HCT116 (cell line): ENCODE results near the gene TCERG1L. TPM values are rescaled to one million over a fixed set of nuclear protein-coding genes. Genes with fewer than 3 reads are reported as not detected.

Experiments
- ATAC-seq: fragments of 200-7000 bp; cut with Tn5 transposase; 2 replicates; pipeline ENCODE4 v1.9.1; 2020; ENCODE audit warnings: mild to moderate bottlenecking, moderate library complexity
- BruUV-seq: library from RNA; stranded (reverse); fragments of 400-500 nt; replicated peaks from 2 replicates; lab custom pipeline; 2021; lab: Mats Ljungman, UMichigan
- CTCF ChIA-PET: fragments of 300-600 bp; sonication (Branson Sonifier 250); formaldehyde crosslinking; loops from one replicate; lab custom pipeline; 2021; ENCODE audit warnings: antibody characterized with exemption; lab: Charles Lee
- POLR2A ChIA-PET: fragments of 300-600, 350-600 bp; sonication (Branson Sonifier 250); formaldehyde crosslinking; loops from one replicate; lab custom pipeline; 2021; ENCODE audit warnings: antibody characterized with exemption; lab: Charles Lee
- RAD21 ChIA-PET, 2 experiments: fragments of 300-600 bp; sonication (Branson Sonifier 250); formaldehyde crosslinking; loops; one replicate each; lab custom pipeline; 2023; ENCODE audit warnings: low total read pairs in 2 of 2; ENCODE audit not compliant: uncharacterized antibody in 2 of 2, unreplicated experiment in 2 of 2, low non-redundant PET in 1 of 2; lab: Charles Lee
- DNase-seq: peaks from one replicate; pipeline ENCODE4 v3.0.0-alpha.2; 2010; ENCODE audit warnings: low read depth, low spot score
- H2AFZ ChIP-seq: fragments of 200-600 bp; shearing (Covaris generic), sonication (generic); 2 replicates; pipeline ENCODE4 v1.6.1; 2017; ENCODE audit warnings: low read depth, mixed run types, mixed read lengths, antibody characterized with exemption, low read length; ENCODE audit not compliant: poor library complexity, severe bottlenecking
- H3K27ac ChIP-seq: 2 replicates; pipeline ENCODE4 v1.5.1; 2012; ENCODE audit warnings: low read depth, low read length
- H3K27me3 ChIP-seq: fragments of 200-600 bp; sonication (generic); 2 replicates; pipeline ENCODE4 v1.6.1; 2016; ENCODE audit warnings: mixed run types, low read length, mixed read lengths; ENCODE audit not compliant: insufficient read depth
- H3K36me3 ChIP-seq, 2 experiments: fragments of 200-500 bp in 1 of 2; fragments of 200-600 bp in 1 of 2; sonication (Bioruptor generic) in 1 of 2; sonication (generic) in 1 of 2; 2 replicates each; pipeline versions ENCODE4 v1.5.1 to v1.6.1; 2014 to 2016; ENCODE audit warnings: low read length in 2 of 2, inconsistent platforms in 1 of 2, mixed read lengths in 1 of 2, mixed run types in 1 of 2; ENCODE audit not compliant: insufficient read depth in 2 of 2, control insufficient read depth in 1 of 2
- H3K4me1 ChIP-seq, 2 experiments: fragments of 200-600 bp in 1 of 2; sonication (generic) in 1 of 2; 2 replicates each; pipeline versions ENCODE4 v1.5.1 to v1.6.1; 2012 to 2017; ENCODE audit warnings: low read length in 2 of 2, inconsistent platforms in 1 of 2, mild to moderate bottlenecking in 1 of 2, mixed read lengths in 1 of 2, mixed run types in 1 of 2, moderate library complexity in 1 of 2; ENCODE audit not compliant: insufficient read depth in 2 of 2, control insufficient read depth in 1 of 2
- H3K4me2 ChIP-seq: fragments of 200-600 bp; sonication (generic); 2 replicates; pipeline ENCODE4 v1.6.1; 2017; ENCODE audit warnings: mixed run types, low read length, mixed read lengths
- H3K4me3 ChIP-seq, 2 experiments: fragments of 200-600 bp in 1 of 2; sonication (generic) in 1 of 2; replicated peaks in 1 of 2; 2 replicates each; pipeline ENCODE4 v1.5.1; 2011 to 2016; ENCODE audit warnings: low read length in 2 of 2, control low read depth in 1 of 2, low read depth in 1 of 2, mild to moderate bottlenecking in 1 of 2, mixed read lengths in 1 of 2, mixed run types in 1 of 2
- H3K79me2 ChIP-seq: fragments of 200-600 bp; sonication (generic); 2 replicates; pipeline ENCODE4 v1.6.1; 2017; ENCODE audit warnings: mild to moderate bottlenecking, mixed run types, low read length, moderate library complexity, mixed read lengths; ENCODE audit not compliant: insufficient read depth
- H3K9ac ChIP-seq: fragments of 200-600 bp; sonication (generic); 2 replicates; pipeline ENCODE4 v1.6.1; 2016; ENCODE audit warnings: low read length, mixed read lengths
- H3K9me2 ChIP-seq: fragments of 200-600 bp; sonication (generic), shearing (Covaris generic); 2 replicates; pipeline ENCODE4 v1.6.1; 2017; ENCODE audit warnings: mixed run types, mild to moderate bottlenecking, moderate library complexity; ENCODE audit not compliant: insufficient read depth
- H3K9me3 ChIP-seq, 2 experiments: fragments of 200-500 bp in 1 of 2; fragments of 200-600 bp in 1 of 2; sonication (Bioruptor generic) in 1 of 2; sonication (generic) in 1 of 2; 2 replicates each; pipeline ENCODE4 v1.6.1; 2014 to 2017; ENCODE audit warnings: low read length in 2 of 2, mixed read lengths in 2 of 2, inconsistent platforms in 1 of 2, low read depth in 1 of 2, mild to moderate bottlenecking in 1 of 2, mixed run types in 1 of 2, moderate library complexity in 1 of 2; ENCODE audit not compliant: control insufficient read depth in 1 of 2, insufficient read depth in 1 of 2
- H4K20me1 ChIP-seq: fragments of 200-600 bp; sonication (generic), shearing (Covaris generic); 2 replicates; pipeline ENCODE4 v1.6.1; 2017; ENCODE audit warnings: mixed run types, mild to moderate bottlenecking, moderate library complexity; ENCODE audit not compliant: insufficient read depth
- ATF3 ChIP-seq: IDR thresholded peaks from 2 replicates; pipeline ENCODE4 v1.6.1; 2012
- CEBPB ChIP-seq: IDR thresholded peaks from 2 replicates; pipeline ENCODE4 v1.6.1; 2012; ENCODE audit warnings: low read depth
- CTCF ChIP-seq, 3 experiments: fragments of 200-600 bp in 1 of 3; sonication (generic) in 1 of 3; IDR thresholded peaks in 2 of 3; conservative IDR thresholded peaks in 1 of 3; 2 replicates each; pipeline ENCODE4 v1.5.1; 2012 to 2017; ENCODE audit warnings: low read depth in 2 of 3, low read length in 2 of 3, antibody characterized with exemption in 1 of 3, borderline replicate concordance in 1 of 3, control low read depth in 1 of 3, mild to moderate bottlenecking in 1 of 3, mixed read lengths in 1 of 3, mixed run types in 1 of 3, moderate library complexity in 1 of 3; ENCODE audit not compliant: insufficient read depth in 1 of 3
- EGR1 ChIP-seq: IDR thresholded peaks from 2 replicates; pipeline ENCODE4 v1.6.1; 2012; ENCODE audit warnings: low read depth
- ELF1 ChIP-seq: IDR thresholded peaks from 2 replicates; pipeline ENCODE4 v1.6.1; 2012; ENCODE audit warnings: low read depth, borderline replicate concordance
- EZH2 ChIP-seq: fragments of 200-600 bp; sonication (generic); IDR thresholded peaks from 2 replicates; pipeline ENCODE4 v1.6.1; 2017; ENCODE audit warnings: antibody characterized with exemption, mixed run types
- JUND ChIP-seq: IDR thresholded peaks from 2 replicates; pipeline ENCODE4 v1.6.1; 2012
- MAX ChIP-seq: IDR thresholded peaks from 2 replicates; pipeline ENCODE4 v1.6.1; 2012
- POLR2A ChIP-seq: IDR thresholded peaks from 2 replicates; pipeline ENCODE4 v1.7.0; 2011; ENCODE audit warnings: borderline replicate concordance; ENCODE audit not compliant: insufficient read depth, insufficient read length; ENCODE audit errors: extremely low read depth
- POLR2AphosphoS5 ChIP-seq: IDR thresholded peaks from 2 replicates; pipeline ENCODE4 v1.6.1; 2011; ENCODE audit warnings: mild to moderate bottlenecking, low read depth, low read length, moderate library complexity
- RAD21 ChIP-seq: IDR thresholded peaks from 2 replicates; pipeline ENCODE4 v1.6.1; 2012; ENCODE audit warnings: low read depth, mild to moderate bottlenecking
- SIN3A ChIP-seq: IDR thresholded peaks from 2 replicates; pipeline ENCODE4 v1.6.1; 2012; ENCODE audit warnings: low read depth
- SP1 ChIP-seq: IDR thresholded peaks from 2 replicates; pipeline ENCODE4 v1.6.1; 2012; ENCODE audit warnings: low read depth
- SRF ChIP-seq: IDR thresholded peaks from 2 replicates; pipeline ENCODE4 v1.6.1; 2012; ENCODE audit warnings: low read depth
- TCF7L2 ChIP-seq: IDR thresholded peaks from 2 replicates; pipeline ENCODE4 v1.7.0; 2011; ENCODE audit warnings: borderline replicate concordance, inconsistent platforms; ENCODE audit not compliant: insufficient read depth, insufficient read length; ENCODE audit errors: extremely low read depth
- ZBTB33 ChIP-seq: IDR thresholded peaks from 2 replicates; pipeline ENCODE4 v1.6.1; 2011; ENCODE audit warnings: mild to moderate bottlenecking, low read length, moderate library complexity; ENCODE audit not compliant: insufficient replicate concordance; ENCODE audit errors: extremely low read depth
- intact Hi-C: fragments of 100-400 bp; cut with micrococcal nuclease; formaldehyde crosslinking; loops from 2 replicates; pipeline ENCODE4 v1.10.0; 2022
- total RNA-seq: library from RNA; stranded (reverse); gene quantifications from one replicate; pipeline ENCODE4 v1.2.1, GENCODE V29; 2021; ENCODE audit not compliant: unreplicated experiment
- TF ChIP-seq, protein P1 (sequence below): IDR thresholded peaks from 2 replicates; pipeline ENCODE4 v1.6.1; 2012; ENCODE audit warnings: low read depth

The TCERG1L gene
- total RNA-seq, 1 experiment from 2014 or later, result not detected

DNA sequence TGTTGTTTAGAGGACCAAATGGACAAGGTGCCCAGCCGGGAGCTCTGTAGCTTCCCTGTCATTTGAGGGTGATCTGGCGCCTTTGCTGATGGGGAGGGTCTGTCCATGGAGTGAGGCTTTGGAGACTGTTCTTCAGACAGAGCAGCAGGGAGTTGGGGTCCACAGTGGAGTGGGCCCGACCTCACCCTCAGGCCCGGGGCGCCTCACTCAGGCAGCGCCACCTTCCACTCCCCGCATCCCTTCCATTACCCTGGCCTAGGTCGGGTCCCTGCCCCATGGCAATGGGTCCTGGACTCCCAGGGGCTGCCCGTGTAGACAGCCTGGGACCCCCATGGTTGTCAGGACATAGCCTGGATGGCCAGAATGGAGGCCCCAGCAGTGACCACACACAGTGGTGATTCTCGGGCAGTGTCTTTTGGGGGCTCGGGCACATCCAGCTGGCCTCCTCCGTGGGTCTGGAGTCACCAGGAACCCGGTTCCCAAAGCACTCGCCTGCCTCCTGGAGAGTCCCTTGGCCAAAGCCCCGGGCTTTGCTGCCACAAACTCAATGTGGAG lies 38.5 kb downstream of the TCERG1L start:
- Histone ChIP-seq H3K9ac (no peak overlapping the region), H3K79me2 (no peaks in the 10 kb centered on the region), H3K9me2 (no peaks in the 10 kb centered on the region), H3K27me3 (no peaks in the 10 kb centered on the region), H2AFZ (no peak overlapping the region), H3K4me1 (no peaks in the 10 kb centered on the region), H3K36me3 (no peaks in the 10 kb centered on the region), H3K27ac (no peak overlapping the region), H3K4me3 (no peak overlapping the region), H4K20me1 (no peaks in the 10 kb centered on the region), H3K4me2 (no peak overlapping the region), H3K9me3 (no peaks in the 10 kb centered on the region)
- POLR2A ChIA-PET, result no interaction called here
- BruUV-seq, result no TSS peak
- RAD21 ChIA-PET, result no interaction called here
- CTCF ChIA-PET, result no interaction called here
- intact Hi-C loops, result no loop called here
- no peak for ATAC-seq
- TF ChIP-seq POLR2AphosphoS5, result no peak
- no peak for TF ChIP-seq MAX
- no peak for TF ChIP-seq ATF3
- no peak for TF ChIP-seq TCF7L2
- TF ChIP-seq, protein P1, sequence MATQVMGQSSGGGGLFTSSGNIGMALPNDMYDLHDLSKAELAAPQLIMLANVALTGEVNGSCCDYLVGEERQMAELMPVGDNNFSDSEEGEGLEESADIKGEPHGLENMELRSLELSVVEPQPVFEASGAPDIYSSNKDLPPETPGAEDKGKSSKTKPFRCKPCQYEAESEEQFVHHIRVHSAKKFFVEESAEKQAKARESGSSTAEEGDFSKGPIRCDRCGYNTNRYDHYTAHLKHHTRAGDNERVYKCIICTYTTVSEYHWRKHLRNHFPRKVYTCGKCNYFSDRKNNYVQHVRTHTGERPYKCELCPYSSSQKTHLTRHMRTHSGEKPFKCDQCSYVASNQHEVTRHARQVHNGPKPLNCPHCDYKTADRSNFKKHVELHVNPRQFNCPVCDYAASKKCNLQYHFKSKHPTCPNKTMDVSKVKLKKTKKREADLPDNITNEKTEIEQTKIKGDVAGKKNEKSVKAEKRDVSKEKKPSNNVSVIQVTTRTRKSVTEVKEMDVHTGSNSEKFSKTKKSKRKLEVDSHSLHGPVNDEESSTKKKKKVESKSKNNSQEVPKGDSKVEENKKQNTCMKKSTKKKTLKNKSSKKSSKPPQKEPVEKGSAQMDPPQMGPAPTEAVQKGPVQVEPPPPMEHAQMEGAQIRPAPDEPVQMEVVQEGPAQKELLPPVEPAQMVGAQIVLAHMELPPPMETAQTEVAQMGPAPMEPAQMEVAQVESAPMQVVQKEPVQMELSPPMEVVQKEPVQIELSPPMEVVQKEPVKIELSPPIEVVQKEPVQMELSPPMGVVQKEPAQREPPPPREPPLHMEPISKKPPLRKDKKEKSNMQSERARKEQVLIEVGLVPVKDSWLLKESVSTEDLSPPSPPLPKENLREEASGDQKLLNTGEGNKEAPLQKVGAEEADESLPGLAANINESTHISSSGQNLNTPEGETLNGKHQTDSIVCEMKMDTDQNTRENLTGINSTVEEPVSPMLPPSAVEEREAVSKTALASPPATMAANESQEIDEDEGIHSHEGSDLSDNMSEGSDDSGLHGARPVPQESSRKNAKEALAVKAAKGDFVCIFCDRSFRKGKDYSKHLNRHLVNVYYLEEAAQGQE, result no peak
- no peak for TF ChIP-seq SIN3A
- TF ChIP-seq JUND, result no peak
- TF ChIP-seq ZBTB33, result no peak
- TF ChIP-seq CEBPB, result no peak
- TF ChIP-seq RAD21, result no peak
- no peak for TF ChIP-seq SP1
- no peak for TF ChIP-seq POLR2A
- no peak for TF ChIP-seq CTCF (IDR thresholded peaks at IDR 0.05 in 2 of 3, conservative IDR thresholded peaks at IDR 0.05 in 1 of 3; ENCODE audit: borderline replicate concordance in 1 of 3, insufficient read depth in 1 of 3, low read depth in 2 of 3, low read length in 2 of 3)
- TF ChIP-seq SRF, result no peak
- no peak for TF ChIP-seq EGR1
- no peak for TF ChIP-seq EZH2
- TF ChIP-seq ELF1, result no peak
- DNase-seq, result no peak
